HepG2 (cell line): Measurements from ENCODE around the gene CCR8. TPM values are rescaled to one million over a fixed set of nuclear protein-coding genes. Genes with fewer than 3 reads are reported as not detected.

Experiments used
- ARID4A ChIP-seq: sonication (generic); formaldehyde crosslinking; IDR thresholded peaks from 2 replicates; pipeline ENCODE4 v1.5.0; 2020; ENCODE audit warnings: mild to moderate bottlenecking, missing genetic modification reagents, borderline replicate concordance
- ARID5B ChIP-seq: IDR thresholded peaks from 2 replicates; pipeline ENCODE4 v1.4.0; 2020; ENCODE audit warnings: mild to moderate bottlenecking, missing genetic modification reagents
- ARNTL ChIP-seq: sonication (generic); formaldehyde crosslinking; IDR thresholded peaks from 2 replicates; pipeline ENCODE4 v1.4.0; 2020; ENCODE audit warnings: mild to moderate bottlenecking, missing genetic modification reagents
- EHMT2 ChIP-seq: fragments of 200-600 bp; sonication (generic); IDR thresholded peaks from 2 replicates; pipeline ENCODE4 v1.7.0; 2017; ENCODE audit warnings: antibody characterized with exemption, low read depth, low read length, borderline replicate concordance
- GFI1 ChIP-seq: sonication (generic); formaldehyde crosslinking; IDR thresholded peaks from 2 replicates; pipeline ENCODE4 v1.5.0; 2020; ENCODE audit warnings: missing genetic modification reagents, mild to moderate bottlenecking, borderline replicate concordance
- HDAC1 ChIP-seq: sonication (generic); formaldehyde crosslinking; IDR thresholded peaks from 2 replicates; pipeline ENCODE4 v1.5.1; 2020; ENCODE audit warnings: mild to moderate bottlenecking, missing genetic modification reagents
- HNRNPUL1 ChIP-seq: fragments of 200-400 bp; formaldehyde crosslinking; IDR thresholded peaks from 2 replicates; pipeline ENCODE4 v1.6.1; 2017; ENCODE audit warnings: low read depth, mild to moderate bottlenecking, low read length, moderate library complexity
- IRF2 ChIP-seq: IDR thresholded peaks from 2 replicates; pipeline ENCODE4 v1.6.1; 2018; ENCODE audit warnings: missing genetic modification reagents, missing compliant biosample characterization
- MEIS2 ChIP-seq: sonication (generic); formaldehyde crosslinking; IDR thresholded peaks from 2 replicates; pipeline ENCODE4 v1.9.0; 2021; ENCODE audit warnings: mild to moderate bottlenecking, missing genetic modification reagents
- NFIB ChIP-seq: sonication (generic); formaldehyde crosslinking; IDR thresholded peaks from 2 replicates; pipeline ENCODE4 v1.9.0; 2021; ENCODE audit warnings: missing genetic modification reagents, mild to moderate bottlenecking, borderline replicate concordance
- RBFOX2 ChIP-seq: fragments of 200-400 bp; formaldehyde crosslinking; IDR thresholded peaks from 2 replicates; pipeline ENCODE4 v1.6.1; 2017; ENCODE audit warnings: low read depth, mild to moderate bottlenecking, low read length
- TEF ChIP-seq: sonication (generic); formaldehyde crosslinking; IDR thresholded peaks from 2 replicates; pipeline ENCODE4 v1.5.0; 2020; ENCODE audit warnings: missing genetic modification reagents
- TOE1 ChIP-seq: sonication (generic); formaldehyde crosslinking; IDR thresholded peaks from 2 replicates; pipeline ENCODE4 v1.4.0; 2020; ENCODE audit warnings: mild to moderate bottlenecking, missing genetic modification reagents
- ZNF274 ChIP-seq: sonication (generic); formaldehyde crosslinking; IDR thresholded peaks from 2 replicates; pipeline ENCODE4 v1.5.1; 2020; ENCODE audit warnings: mild to moderate bottlenecking, missing genetic modification reagents
- ZNF33A ChIP-seq: sonication (generic); formaldehyde crosslinking; IDR thresholded peaks from 2 replicates; pipeline ENCODE4 v1.5.1; 2020; ENCODE audit warnings: missing genetic modification reagents, mild to moderate bottlenecking, moderate library complexity, borderline replicate concordance
- ZNF350 ChIP-seq: sonication (generic); formaldehyde crosslinking; IDR thresholded peaks from 2 replicates; pipeline ENCODE4 v1.4.0; 2020; ENCODE audit warnings: mild to moderate bottlenecking, low read depth, missing genetic modification reagents, borderline replicate concordance
- ZNF790 ChIP-seq: sonication (generic); formaldehyde crosslinking; IDR thresholded peaks from 2 replicates; pipeline ENCODE4 v1.8.0; 2022; ENCODE audit warnings: missing genetic modification reagents, mild to moderate bottlenecking, borderline replicate concordance
- polyA plus RNA-seq, 8 experiments: library from polyadenylated mRNA; depleted of rRNA in 3 of 8; stranded (reverse) in 7 of 8; unstranded in 1 of 8; fragments of >200 nt; fragmentation: Illumina TruSeq in 4 of 8; extraction: Trizol in 4 of 8; gene quantifications; 2 replicates each; pipeline versions ENCODE4 v1.2.1 to v1.2.3, GENCODE V29; 2011 to 2016; ENCODE audit warnings: low read depth in 4 of 8, missing spikeins in 1 of 8, mixed read lengths in 1 of 8; ENCODE audit not compliant: insufficient read depth in 1 of 8
- total RNA-seq, 5 experiments: library from RNA; depleted of rRNA; stranded (reverse); fragments of >200 nt; fragmentation: Illumina TruSeq; extraction: Trizol; gene quantifications; 2 replicates each; pipeline ENCODE4 v1.2.3, GENCODE V29; 2016; ENCODE audit warnings: low read depth in 1 of 5
- TF ChIP-seq, protein P1 (sequence below): sonication (generic); formaldehyde crosslinking; conservative IDR thresholded peaks from 2 replicates; pipeline ENCODE4 v1.8.0; 2022; ENCODE audit warnings: mild to moderate bottlenecking, moderate library complexity, missing genetic modification reagents

Gene CCR8
- total and polyA plus RNA-seq, 2 of the 13 experiments (the other 11 are each of a cell fraction or from before 2014, with no cell fraction given): not detected

DNA sequence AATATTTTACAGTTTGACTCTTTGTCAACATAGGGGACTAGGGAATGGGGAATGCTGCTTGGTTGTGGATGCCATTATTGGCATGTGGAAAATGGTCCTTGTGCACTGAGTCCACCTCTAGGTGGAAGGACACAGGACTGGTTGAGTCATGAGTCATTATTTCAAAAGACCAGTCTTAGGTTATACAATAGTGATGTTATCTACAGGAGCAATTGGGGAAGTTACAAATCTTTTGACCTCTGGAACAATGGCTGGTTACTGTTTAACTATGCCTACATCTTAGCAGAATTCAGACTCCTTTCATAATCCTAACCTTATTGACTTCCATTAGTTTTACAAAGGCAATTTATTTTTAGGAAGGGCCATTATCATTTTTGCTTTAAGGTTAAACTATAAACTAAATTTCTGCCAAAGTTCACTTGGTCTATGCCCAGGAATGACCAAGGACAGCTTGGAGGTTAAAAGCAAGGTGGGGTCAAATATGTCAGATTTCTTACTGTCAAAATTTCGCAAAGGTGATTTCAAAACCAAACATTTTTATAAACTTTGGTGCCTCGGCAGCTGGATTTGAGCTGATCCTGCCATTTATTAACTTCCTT lies 11.8 kb upstream of the CCR8 start (continued):
- TF ChIP-seq ARID5B (CRISPR knock-in tag) (peak; percentile 99), IRF2 (CRISPR knock-in tag) (peak; percentile 78; the same call in 1 of the 2 replicates), ZNF350 (no peak), ARID4A (peak; percentile 35; the same call in 1 of the 2 replicates), EHMT2 (peak; percentile 96; the same call in 1 of the 2 replicates), RBFOX2 (no peak), GFI1 (CRISPR knock-in tag) (peak; percentile 82), NFIB (CRISPR knock-in tag) (no peak), ZNF33A (peak; percentile 46; the same call in 1 of the 2 replicates), HNRNPUL1 (peak; percentile 94), TEF (CRISPR knock-in tag) (peak; percentile 98), ZNF274 (CRISPR knock-in tag) (no peak), HDAC1 (peak; percentile 86), TOE1 (peak; percentile 44; the same call in 1 of the 2 replicates), ARNTL (CRISPR knock-in tag) (peak; percentile 68; the same call in 1 of the 2 replicates), MEIS2 (CRISPR knock-in tag) (peak; percentile 71), ZNF790 (no peak)
- TF ChIP-seq, protein P1, sequence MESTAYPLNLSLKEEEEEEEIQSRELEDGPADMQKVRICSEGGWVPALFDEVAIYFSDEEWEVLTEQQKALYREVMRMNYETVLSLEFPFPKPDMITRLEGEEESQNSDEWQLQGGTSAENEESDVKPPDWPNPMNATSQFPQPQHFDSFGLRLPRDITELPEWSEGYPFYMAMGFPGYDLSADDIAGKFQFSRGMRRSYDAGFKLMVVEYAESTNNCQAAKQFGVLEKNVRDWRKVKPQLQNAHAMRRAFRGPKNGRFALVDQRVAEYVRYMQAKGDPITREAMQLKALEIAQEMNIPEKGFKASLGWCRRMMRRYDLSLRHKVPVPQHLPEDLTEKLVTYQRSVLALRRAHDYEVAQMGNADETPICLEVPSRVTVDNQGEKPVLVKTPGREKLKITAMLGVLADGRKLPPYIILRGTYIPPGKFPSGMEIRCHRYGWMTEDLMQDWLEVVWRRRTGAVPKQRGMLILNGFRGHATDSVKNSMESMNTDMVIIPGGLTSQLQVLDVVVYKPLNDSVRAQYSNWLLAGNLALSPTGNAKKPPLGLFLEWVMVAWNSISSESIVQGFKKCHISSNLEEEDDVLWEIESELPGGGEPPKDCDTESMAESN (CRISPR knock-in tag): peak; percentile 65
